ENCODE results near the gene CACNG4. TPM values are rescaled to one million over a fixed set of nuclear protein-coding genes. Genes with fewer than 3 reads are reported as not detected.

Gene CACNG4
- total RNA-seq, 1 experiment from 2014 or later: 40.3 TPM

DNA sequence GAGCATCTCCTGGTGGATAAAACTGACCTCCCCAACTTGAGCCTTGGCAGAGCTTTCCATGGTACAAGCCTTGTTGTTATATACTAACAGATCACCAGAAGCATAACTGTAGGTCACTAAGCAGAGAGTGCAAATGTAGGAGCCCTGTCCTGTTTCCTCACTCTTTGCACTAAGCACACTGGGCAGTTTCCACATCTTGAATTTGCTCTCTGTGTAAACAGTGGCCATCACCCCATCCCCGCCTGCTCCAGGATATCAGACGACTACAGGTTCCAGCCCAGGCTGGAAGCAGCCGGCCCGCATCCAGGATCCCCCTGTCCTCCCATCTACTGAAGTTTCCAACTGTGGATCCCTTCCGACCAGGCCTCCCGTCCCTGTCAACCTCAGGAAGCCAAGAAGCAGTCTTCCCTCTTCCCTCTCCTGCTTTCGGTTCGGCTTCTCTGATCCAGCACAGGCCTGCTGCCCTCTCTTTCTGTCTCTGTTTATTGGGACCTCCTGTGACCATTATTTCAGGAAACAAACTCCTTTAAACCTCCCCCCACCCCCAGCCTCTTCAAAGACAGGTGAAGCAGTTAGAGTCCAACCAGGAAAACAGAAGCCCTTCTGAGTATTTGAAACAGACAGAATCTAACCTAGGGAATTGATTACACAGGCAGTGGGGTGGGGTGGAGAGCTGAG, 22.6 kb upstream of the CACNG4 start:
- Histone ChIP-seq H3K4me1 (ENCODE audit: control insufficient read depth, insufficient read depth, low read length) (peaks cover 39% of the 10 kb centered on the region), H3K27ac (ENCODE audit: low read length) (peak overlapping the region; percentile 96), H3K4me3 (ENCODE audit: low read depth in 2 of 2, low read length in 2 of 2) (no peak overlapping the region), H3K36me3 (ENCODE audit: control insufficient read depth, insufficient read depth, low read length) (no peaks in the 10 kb centered on the region), H3K27me3 (ENCODE audit: control insufficient read depth, insufficient read depth, low read length) (no peaks in the 10 kb centered on the region), H3K9me3 (ENCODE audit: control insufficient read depth, insufficient read depth, low read depth, low read length) (no peaks in the 10 kb centered on the region)
- DNase-seq (ENCODE audit: low read depth, low spot score): no peak
- ChIA-PET POLR2A (no interaction called here), CTCF (no interaction called here)
- intact Hi-C loops (cut with micrococcal nuclease; ENCODE audit: unreplicated experiment) (no loop called here), in situ Hi-C loops (cut with HindIII; ENCODE audit: low pct_unique_long_range_greater_than_20kb, low sequenced_read_pairs) (no loop called here)
- ATAC-seq: no peak
- no TSS peak for BruUV-seq (replicated peaks)
- TF ChIP-seq SIN3A (IDR thresholded peaks at IDR 0.05; ENCODE audit: borderline replicate concordance, insufficient read depth, low read depth, low read length) (no peak), POLR2AphosphoS5 (IDR thresholded peaks at IDR 0.05; ENCODE audit: low read depth, low read length) (no peak), TCF7L2 (IDR thresholded peaks at IDR 0.05; ENCODE audit: low read depth, low read length) (no peak)
- TF ChIP-seq, protein P1, sequence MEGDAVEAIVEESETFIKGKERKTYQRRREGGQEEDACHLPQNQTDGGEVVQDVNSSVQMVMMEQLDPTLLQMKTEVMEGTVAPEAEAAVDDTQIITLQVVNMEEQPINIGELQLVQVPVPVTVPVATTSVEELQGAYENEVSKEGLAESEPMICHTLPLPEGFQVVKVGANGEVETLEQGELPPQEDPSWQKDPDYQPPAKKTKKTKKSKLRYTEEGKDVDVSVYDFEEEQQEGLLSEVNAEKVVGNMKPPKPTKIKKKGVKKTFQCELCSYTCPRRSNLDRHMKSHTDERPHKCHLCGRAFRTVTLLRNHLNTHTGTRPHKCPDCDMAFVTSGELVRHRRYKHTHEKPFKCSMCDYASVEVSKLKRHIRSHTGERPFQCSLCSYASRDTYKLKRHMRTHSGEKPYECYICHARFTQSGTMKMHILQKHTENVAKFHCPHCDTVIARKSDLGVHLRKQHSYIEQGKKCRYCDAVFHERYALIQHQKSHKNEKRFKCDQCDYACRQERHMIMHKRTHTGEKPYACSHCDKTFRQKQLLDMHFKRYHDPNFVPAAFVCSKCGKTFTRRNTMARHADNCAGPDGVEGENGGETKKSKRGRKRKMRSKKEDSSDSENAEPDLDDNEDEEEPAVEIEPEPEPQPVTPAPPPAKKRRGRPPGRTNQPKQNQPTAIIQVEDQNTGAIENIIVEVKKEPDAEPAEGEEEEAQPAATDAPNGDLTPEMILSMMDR (IDR thresholded peaks at IDR 0.05): no peak
- TF ChIP-seq, protein P2, sequence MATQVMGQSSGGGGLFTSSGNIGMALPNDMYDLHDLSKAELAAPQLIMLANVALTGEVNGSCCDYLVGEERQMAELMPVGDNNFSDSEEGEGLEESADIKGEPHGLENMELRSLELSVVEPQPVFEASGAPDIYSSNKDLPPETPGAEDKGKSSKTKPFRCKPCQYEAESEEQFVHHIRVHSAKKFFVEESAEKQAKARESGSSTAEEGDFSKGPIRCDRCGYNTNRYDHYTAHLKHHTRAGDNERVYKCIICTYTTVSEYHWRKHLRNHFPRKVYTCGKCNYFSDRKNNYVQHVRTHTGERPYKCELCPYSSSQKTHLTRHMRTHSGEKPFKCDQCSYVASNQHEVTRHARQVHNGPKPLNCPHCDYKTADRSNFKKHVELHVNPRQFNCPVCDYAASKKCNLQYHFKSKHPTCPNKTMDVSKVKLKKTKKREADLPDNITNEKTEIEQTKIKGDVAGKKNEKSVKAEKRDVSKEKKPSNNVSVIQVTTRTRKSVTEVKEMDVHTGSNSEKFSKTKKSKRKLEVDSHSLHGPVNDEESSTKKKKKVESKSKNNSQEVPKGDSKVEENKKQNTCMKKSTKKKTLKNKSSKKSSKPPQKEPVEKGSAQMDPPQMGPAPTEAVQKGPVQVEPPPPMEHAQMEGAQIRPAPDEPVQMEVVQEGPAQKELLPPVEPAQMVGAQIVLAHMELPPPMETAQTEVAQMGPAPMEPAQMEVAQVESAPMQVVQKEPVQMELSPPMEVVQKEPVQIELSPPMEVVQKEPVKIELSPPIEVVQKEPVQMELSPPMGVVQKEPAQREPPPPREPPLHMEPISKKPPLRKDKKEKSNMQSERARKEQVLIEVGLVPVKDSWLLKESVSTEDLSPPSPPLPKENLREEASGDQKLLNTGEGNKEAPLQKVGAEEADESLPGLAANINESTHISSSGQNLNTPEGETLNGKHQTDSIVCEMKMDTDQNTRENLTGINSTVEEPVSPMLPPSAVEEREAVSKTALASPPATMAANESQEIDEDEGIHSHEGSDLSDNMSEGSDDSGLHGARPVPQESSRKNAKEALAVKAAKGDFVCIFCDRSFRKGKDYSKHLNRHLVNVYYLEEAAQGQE (IDR thresholded peaks at IDR 0.05; ENCODE audit: insufficient read depth in 1 of 2, low read depth in 2 of 2, low read length in 1 of 2): no peak

DNA sequence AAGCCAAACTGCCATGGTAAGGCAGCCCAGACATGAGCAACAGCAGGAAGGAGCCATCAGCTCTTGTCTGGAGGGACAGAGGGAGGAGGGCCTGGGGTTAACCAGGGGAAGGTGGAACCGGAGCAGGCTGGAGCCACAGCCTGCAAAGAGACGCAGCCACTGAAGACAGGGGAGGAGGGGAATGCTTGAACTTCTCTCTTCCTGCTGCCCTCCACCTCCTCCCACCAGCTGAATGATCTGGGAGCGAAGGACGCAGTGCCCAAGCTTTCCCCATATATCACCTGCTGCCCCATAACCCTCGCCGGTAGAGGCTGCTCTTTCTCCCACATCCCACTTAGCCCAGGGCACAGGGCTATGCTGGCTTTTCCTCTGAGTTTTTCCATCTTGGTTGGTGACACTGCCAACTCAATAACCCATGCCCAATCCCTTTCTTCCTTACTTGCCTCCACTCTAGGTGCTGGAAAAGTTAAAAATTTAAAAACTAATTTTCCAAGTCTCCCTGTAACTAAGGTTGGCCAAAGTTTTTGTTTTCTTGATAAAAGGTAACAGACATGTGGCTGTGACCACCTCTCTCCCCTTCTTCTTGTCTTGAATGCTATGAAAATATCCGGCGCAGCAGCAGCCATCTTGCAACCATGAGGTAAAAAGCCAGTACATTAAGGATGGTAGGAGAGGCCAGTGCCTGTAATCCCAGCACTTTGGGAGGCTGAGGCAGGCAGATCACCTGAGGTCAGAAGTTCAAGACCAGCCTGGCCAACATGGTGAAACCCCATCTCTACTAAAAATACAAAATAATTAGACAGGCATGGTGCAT, 21.8 kb upstream of the CACNG4 start:
- in situ Hi-C loops (cut with HindIII; ENCODE audit: low pct_unique_long_range_greater_than_20kb, low sequenced_read_pairs): no loop called here
- Histone ChIP-seq H3K36me3 (ENCODE audit: control insufficient read depth, insufficient read depth, low read length) (no peaks in the 10 kb centered on the region), H3K4me1 (ENCODE audit: control insufficient read depth, insufficient read depth, low read length) (peaks cover 39% of the 10 kb centered on the region), H3K27me3 (ENCODE audit: control insufficient read depth, insufficient read depth, low read length) (no peaks in the 10 kb centered on the region), H3K27ac (ENCODE audit: low read length) (peak overlapping the region; percentile 96), H3K4me3 (ENCODE audit: low read depth in 2 of 2, low read length in 2 of 2) (no peak overlapping the region), H3K9me3 (ENCODE audit: control insufficient read depth, insufficient read depth, low read depth, low read length) (no peaks in the 10 kb centered on the region)
- DNase-seq (ENCODE audit: low read depth, low spot score): no peak
- POLR2A ChIA-PET: interaction anchor here (1.2 kb wide), 1 partner anchor 9 kb away, joined by 3 read pairs; no protein-coding TSS in a partner anchor
- TF ChIP-seq TCF7L2 (IDR thresholded peaks at IDR 0.05; ENCODE audit: low read depth, low read length) (no peak), SIN3A (IDR thresholded peaks at IDR 0.05; ENCODE audit: borderline replicate concordance, insufficient read depth, low read depth, low read length) (no peak), POLR2AphosphoS5 (IDR thresholded peaks at IDR 0.05; ENCODE audit: low read depth, low read length) (no peak)
- TF ChIP-seq, protein P1 (IDR thresholded peaks at IDR 0.05): no peak; the same call in 1 of the 2 replicates
- TF ChIP-seq, protein P2 (IDR thresholded peaks at IDR 0.05; ENCODE audit: insufficient read depth in 1 of 2, low read depth in 2 of 2, low read length in 1 of 2): no peak
- no TSS peak for BruUV-seq (replicated peaks)
- ATAC-seq: 0 out of 2 replicates have a peak, but pooled peaks have one; percentile 15
- intact Hi-C loops (cut with micrococcal nuclease; ENCODE audit: unreplicated experiment): no loop called here
- CTCF ChIA-PET: interaction anchor here (1.0 kb wide), 1 partner anchor 28 kb away, joined by 3 read pairs; no protein-coding TSS in a partner anchor

Data from Panc1 (cell line).